ENCODE data around the gene BTK.

Gene BTK

GRCh38 chrX:101385026-101385684 is 836 bp downstream of the BTK start:
- no peak overlapping the region for H3K4me3 ChIP-seq (ENCODE audit: low read length)
- TF ChIP-seq, protein P1, sequence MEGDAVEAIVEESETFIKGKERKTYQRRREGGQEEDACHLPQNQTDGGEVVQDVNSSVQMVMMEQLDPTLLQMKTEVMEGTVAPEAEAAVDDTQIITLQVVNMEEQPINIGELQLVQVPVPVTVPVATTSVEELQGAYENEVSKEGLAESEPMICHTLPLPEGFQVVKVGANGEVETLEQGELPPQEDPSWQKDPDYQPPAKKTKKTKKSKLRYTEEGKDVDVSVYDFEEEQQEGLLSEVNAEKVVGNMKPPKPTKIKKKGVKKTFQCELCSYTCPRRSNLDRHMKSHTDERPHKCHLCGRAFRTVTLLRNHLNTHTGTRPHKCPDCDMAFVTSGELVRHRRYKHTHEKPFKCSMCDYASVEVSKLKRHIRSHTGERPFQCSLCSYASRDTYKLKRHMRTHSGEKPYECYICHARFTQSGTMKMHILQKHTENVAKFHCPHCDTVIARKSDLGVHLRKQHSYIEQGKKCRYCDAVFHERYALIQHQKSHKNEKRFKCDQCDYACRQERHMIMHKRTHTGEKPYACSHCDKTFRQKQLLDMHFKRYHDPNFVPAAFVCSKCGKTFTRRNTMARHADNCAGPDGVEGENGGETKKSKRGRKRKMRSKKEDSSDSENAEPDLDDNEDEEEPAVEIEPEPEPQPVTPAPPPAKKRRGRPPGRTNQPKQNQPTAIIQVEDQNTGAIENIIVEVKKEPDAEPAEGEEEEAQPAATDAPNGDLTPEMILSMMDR (IDR thresholded peaks at IDR 0.05; ENCODE audit: insufficient read depth, low read depth, low read length, missing control alignments) = no peak
- no peak for DNase-seq (ENCODE audit: low read depth)

- no peak for DNase-seq (ENCODE audit: low read depth)
These were observed 2.2 kb downstream of the BTK start for GRCh38 chrX:101383679-101384205.

DNA sequence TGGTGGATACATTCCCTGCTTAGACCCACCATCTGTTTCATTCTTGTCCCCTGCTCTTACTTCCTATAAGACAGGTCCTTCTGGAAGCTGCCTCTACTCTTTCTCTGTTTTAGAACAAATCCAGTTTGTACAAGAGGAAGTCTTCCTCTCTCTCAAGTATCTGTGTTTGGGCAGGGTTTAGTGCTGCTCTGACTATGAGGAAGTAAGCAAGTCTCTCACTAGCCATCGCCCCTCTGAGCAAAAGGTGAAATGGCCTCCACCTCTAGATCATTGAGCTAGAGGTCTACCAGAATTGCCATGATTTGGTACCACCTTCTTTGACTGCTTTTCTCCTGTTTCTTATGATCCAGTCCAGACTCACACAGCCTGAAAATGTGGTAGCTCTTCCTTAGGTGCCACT is 8.4 kb downstream of the BTK start:
- H3K4me3 ChIP-seq (ENCODE audit: low read length) = no peak overlapping the region
- DNase-seq (ENCODE audit: low read depth) = no peak
- TF ChIP-seq, protein P1 (IDR thresholded peaks at IDR 0.05; ENCODE audit: insufficient read depth, low read depth, low read length, missing control alignments) = no peak

More at GRCh38 chrX:101383679-101384205, 2.2 kb downstream of the BTK start:
- H3K4me3 ChIP-seq (ENCODE audit: low read length) = no peak overlapping the region
- TF ChIP-seq, protein P1 (IDR thresholded peaks at IDR 0.05; ENCODE audit: insufficient read depth, low read depth, low read length, missing control alignments) = no peak

GRCh38 chrX:101370888-101371504 is 15.0 kb downstream of the BTK start:
- H3K4me3 ChIP-seq (ENCODE audit: low read length) = no peak overlapping the region
- TF ChIP-seq, protein P1 (IDR thresholded peaks at IDR 0.05; ENCODE audit: insufficient read depth, low read depth, low read length, missing control alignments) = no peak
- no peak for DNase-seq (ENCODE audit: low read depth)

DNA sequence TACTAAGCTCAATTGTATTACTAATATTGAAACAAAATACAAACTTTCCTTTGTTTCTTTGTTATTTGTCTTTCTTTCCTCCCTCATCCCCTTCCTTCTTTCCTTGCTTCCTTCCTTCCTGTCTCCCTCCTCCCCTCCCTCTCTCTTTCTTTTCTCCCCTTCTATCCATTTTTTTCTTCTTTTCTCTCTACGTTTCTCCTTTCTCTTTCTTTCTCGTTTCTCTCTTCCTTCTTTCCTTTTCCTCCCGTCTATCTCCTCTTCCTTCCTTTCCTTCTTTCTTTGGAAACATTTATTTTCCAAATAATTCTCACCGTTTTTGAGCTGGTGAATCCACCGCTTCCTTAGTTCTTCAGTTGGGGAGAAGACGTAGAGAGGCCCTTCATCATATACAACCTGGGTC is 16.3 kb downstream of the BTK start:
- TF ChIP-seq, protein P1 (IDR thresholded peaks at IDR 0.05; ENCODE audit: insufficient read depth, low read depth, low read length, missing control alignments) = no peak
- H3K4me3 ChIP-seq (ENCODE audit: low read length) = no peak overlapping the region
- no peak for DNase-seq (ENCODE audit: low read depth)

DNA sequence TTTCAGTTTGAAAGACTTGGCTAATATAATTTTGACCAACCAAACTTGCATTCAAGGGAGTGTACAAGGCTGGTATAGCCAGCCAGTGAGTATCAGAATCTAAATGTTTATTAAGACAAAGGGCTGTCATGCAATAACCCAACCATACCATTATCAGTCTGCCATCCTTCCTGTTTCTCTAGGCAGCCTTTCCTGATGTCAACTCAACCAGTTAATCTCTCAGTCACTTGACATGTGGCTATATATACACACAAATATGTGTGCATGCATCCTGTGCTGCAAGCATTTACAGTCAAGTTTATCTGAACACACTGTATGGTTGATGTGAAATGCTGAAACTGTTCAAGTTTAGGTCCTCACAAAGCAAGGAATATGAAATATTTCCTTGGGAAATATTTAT is 17.2 kb downstream of the BTK start:
- no peak for DNase-seq (ENCODE audit: low read depth)
- H3K4me3 ChIP-seq (ENCODE audit: low read length) = no peak overlapping the region
- TF ChIP-seq, protein P1 (IDR thresholded peaks at IDR 0.05; ENCODE audit: insufficient read depth, low read depth, low read length, missing control alignments) = no peak
